Esophagus mucosa (tissue), 1 donor: Measurements from ENCODE around the gene CHAMP1. TPM values are rescaled to one million over a fixed set of nuclear protein-coding genes. Genes with fewer than 3 reads are reported as not detected.
"Not testable (repeated sequence)": the region's sequence is repeated elsewhere in the genome, so short reads cannot be mapped to it uniquely, and the experiment has no call there.

Experiments
- ATAC-seq: fragments of 200-7000 bp; cut with Tn5 transposase; one replicate; pipeline ENCODE4 v1.9.1; 2020
- total RNA-seq: library from RNA; stranded (reverse); gene quantifications from one replicate; pipeline ENCODE4 v1.2.4, GENCODE V29; 2023
- donor health status: DM: yes; HTN: yes; CAD: no.

CHAMP1 gene
- total RNA-seq, 1 donor from 2014 or later: 8.9 TPM

DNA sequence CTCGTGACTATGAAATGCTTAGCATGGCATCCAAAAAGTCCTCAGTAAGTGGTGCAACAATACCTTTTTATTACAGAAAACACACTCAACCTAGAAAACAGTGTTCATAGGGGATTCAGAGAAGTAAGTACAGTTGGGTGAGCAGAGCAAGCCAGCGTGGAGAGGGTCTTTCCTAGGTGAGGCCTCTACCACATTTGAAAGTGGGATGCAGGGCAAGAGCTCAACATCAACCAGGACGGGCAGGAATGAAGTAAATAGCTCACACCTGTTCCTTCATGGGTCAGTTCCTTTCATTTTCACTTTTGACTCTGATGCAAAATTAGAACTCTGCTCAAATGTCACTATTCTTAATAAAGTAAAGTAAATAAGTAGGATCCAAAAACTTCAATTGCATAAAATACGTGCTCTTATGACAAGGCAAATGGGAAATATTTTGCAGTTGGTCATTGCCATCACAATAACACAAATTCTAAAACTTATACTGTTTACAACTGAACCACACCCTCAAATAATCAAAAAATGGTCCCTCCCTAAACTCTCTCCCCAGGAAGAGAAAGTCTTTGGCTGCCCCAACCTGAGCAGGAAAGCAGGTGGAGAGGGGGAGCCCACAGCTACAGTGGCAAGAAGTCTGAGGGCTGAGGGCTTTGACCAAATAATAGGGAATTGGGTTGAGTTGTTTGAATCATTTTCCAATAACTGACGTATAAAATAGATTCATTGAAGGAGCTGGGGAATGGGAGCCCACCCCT is 20.2 kb downstream of the CHAMP1 start:
- no peak for ATAC-seq

DNA sequence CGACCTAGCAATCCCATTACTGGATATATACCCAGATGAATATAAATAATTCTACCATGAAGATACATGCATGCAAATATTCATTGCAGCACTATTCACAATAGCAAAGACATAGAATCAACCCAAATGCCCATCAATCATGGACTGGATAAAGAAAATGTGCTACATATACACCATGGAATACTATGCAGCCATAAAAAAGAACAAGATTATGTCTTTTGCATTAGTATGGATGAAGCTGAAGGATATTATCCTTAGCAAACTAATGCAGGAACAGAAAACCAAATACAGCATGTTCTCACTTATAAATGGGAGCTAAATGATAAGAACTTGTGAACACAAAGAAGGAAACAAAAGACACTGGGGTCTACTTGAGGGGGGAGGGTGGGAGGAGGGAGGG is 22.2 kb downstream of the CHAMP1 start:
- ATAC-seq: not testable (repeated sequence)

DNA sequence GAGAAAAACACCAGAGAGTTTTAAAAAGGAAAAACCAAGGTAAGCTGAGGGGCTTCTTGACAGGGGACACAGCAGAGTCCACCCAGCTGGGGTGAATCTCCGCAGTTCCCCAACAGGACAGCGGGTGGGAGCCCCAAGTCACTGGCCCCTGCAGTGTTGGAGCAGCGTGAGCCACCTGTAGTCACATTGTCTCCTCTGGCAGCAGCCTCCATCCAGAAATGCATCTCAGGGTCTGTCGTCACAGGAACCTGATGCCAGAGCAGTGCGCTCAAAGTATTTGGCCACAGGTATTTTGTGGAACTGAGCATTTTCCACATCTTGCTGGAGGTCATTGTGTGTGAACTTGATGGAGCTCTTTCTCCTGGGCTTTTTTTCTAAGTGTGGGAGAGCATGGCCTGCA is 24.7 kb downstream of the CHAMP1 start:
- ATAC-seq: no peak

GRCh38 chr13:114339857-114340534 is 25.7 kb downstream of the CHAMP1 start:
- no peak for ATAC-seq

- no peak for ATAC-seq
Measured at GRCh38 chr13:114341003-114341777, 26.9 kb downstream of the CHAMP1 start.

DNA sequence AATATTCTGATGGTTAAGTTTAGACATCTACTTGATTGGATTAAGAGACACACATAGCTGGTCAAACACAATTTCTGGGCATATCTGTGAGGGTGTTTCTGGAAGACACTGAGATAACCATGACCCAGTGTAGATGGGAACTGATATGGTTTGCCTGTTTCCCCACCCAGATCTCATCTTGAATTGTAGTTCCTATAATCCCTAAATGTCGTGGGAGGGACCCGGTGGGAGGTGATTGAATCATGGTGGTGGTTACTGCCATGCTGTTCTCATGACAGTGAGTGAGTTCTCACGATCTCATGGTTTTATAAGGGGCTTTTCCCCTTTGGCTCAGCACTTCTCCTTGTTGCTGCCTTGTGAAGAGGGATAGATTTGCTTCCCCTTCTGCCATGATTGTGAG is 33.0 kb downstream of the CHAMP1 start:
- not testable (repeated sequence) for ATAC-seq

DNA sequence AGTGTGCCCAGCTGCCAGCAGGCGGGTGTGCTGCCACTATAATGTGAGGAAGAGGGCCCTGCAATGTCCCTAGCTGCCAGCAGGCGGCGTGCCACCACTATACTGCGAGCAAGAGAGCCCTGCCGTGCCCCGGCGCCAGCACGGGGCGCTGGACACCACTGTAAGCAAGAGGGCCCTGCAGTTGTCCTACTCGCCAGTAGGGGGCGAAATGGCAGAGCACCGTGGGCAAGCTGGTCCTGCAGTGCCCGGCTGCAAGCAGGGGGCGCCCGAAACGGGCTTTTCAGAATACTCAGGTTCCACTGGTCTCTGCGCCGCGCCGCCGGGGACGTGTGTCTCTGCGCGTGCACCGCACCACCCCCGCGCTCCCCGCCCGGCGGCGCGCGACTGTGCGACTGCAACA is 38.5 kb downstream of the CHAMP1 start:
- not testable (repeated sequence) for ATAC-seq

DNA sequence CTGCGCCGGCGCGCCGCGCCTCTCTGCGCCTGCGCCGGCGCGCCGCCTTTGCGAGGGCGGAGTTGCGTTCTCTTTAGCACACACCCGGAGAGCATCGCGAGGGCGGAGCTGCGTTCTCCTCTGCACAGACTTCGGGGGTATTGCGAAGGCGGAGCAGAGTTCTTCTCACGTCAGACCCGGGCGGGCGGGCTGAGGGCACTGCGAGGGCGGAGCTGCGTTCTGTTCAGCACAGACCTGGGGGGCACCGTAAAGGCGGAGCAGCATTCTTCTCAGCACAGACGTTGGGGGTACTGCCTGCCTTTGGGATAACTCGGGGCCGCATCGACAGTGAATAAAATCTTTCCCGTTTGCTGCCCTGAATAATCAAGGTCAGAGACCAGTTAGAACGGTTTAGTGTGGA is 39.1 kb downstream of the CHAMP1 start:
- not testable (repeated sequence) for ATAC-seq

Other genes with a start within 250 kb of the CHAMP1 start
- gene RASA3, start 181.9 kb upstream of the CHAMP1 start, total RNA-seq: 1.6 TPM
- gene CFAP97D2, start 135.2 kb upstream of the CHAMP1 start, total RNA-seq: not detected
- 32.2 TPM for gene CDC16, start 79.6 kb upstream of the CHAMP1 start, total RNA-seq
- 26.2 TPM for gene UPF3A, start 32.9 kb upstream of the CHAMP1 start, total RNA-seq